ENCODE data around the gene WHAMM. TPM values are rescaled to one million over a fixed set of nuclear protein-coding genes. Genes with fewer than 3 reads are reported as not detected.

Gene WHAMM
- total and polyA plus RNA-seq, 2 experiments from 2014 or later = 3.0 to 3.6 TPM

DNA sequence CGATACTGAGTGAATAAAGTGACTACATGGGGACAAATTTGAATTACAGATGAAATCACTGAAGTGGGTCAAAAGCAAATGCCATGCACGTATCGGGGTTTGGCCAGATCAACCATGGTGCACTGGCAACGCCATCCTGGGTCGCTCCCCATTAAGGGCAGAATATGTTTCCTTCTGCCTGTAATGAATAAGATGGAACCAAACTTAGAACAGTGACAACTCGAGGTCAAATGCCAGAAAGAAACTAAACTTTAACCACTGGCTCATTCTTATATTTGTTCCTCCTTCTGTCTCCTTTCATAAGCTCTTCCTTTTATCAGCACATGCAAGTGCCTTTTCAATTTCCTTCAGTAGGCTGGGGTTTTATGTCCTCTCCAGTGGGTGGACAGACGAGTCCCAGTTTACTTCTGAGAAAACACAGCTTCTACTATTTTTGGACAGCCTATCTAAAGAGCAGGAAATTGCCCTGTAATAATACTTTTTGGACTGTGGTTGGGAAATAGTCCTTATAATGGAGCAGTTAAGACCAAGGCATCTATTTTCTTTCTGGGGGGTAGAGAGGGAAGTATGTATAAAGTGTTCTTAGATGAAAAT lies 61.4 kb downstream of the WHAMM start:
- no peak for DNase-seq
- H2AFZ ChIP-seq = no peak overlapping the region

GRCh38 chr15:82871358-82871757 lies 61.9 kb downstream of the WHAMM start:
- no peak overlapping the region for H3K27ac ChIP-seq
- H3K9ac ChIP-seq = no peak overlapping the region
- no peak for DNase-seq
- no peak overlapping the region for H2AFZ ChIP-seq
- in situ Hi-C loops (cut with MboI) = no loop called here
- H3K36me3 ChIP-seq (ENCODE audit: low read depth) = no peaks in the 10 kb centered on the region
- no peaks in the 10 kb centered on the region for H4K20me1 ChIP-seq (ENCODE audit: insufficient read depth)
- H3K9me2 ChIP-seq (ENCODE audit: insufficient read depth) = no peaks in the 10 kb centered on the region
- H3K9me3 ChIP-seq (ENCODE audit: low read depth) = no peaks in the 10 kb centered on the region
- H3K4me1 ChIP-seq (ENCODE audit: insufficient read depth) = peaks cover 13% of the 10 kb centered on the region
- H3K4me2 ChIP-seq (ENCODE audit: unreplicated experiment) = no peak overlapping the region
- no peaks in the 10 kb centered on the region for H3K79me2 ChIP-seq (ENCODE audit: insufficient read depth)
- 57 to 60% methylated on average over 5 of the region's 5 CpGs for WGBS, 2 experiments (ENCODE audit: low coverage in 1 of 2, low lambda C conversion rate in 2 of 2, missing lambda C conversion rate in 2 of 2)
- peaks cover 16% of the 10 kb centered on the region for H3F3A ChIP-seq (ENCODE audit: insufficient read depth)
- TF ChIP-seq EZH2 (IDR thresholded peaks at IDR 0.05; ENCODE audit: insufficient read depth, poor library complexity, severe bottlenecking) (no peak), EZH2phosphoT487 (IDR thresholded peaks at IDR 0.05; ENCODE audit: insufficient read depth, low read depth) (no peak)
- no peak overlapping the region for H3K4me3 ChIP-seq
- H3K27me3 ChIP-seq (replicated peaks; ENCODE audit: insufficient read depth) = no peaks in the 10 kb centered on the region

More for the DNA sequence above, 61.4 kb downstream of the WHAMM start:
- H3K27ac ChIP-seq = no peak overlapping the region
- peaks cover 11% of the 10 kb centered on the region for H3F3A ChIP-seq (ENCODE audit: insufficient read depth)
- H3K4me2 ChIP-seq (ENCODE audit: unreplicated experiment) = peak overlapping the region; percentile 1
- H3K9me3 ChIP-seq (ENCODE audit: low read depth) = no peaks in the 10 kb centered on the region
- H4K20me1 ChIP-seq (ENCODE audit: insufficient read depth) = no peaks in the 10 kb centered on the region
- no peaks in the 10 kb centered on the region for H3K36me3 ChIP-seq (ENCODE audit: low read depth)
- H3K9ac ChIP-seq = no peak overlapping the region
- no peaks in the 10 kb centered on the region for H3K79me2 ChIP-seq (ENCODE audit: insufficient read depth)
- 72 to 73% methylated on average over 7 of the region's 7 CpGs for WGBS, 2 experiments (ENCODE audit: low coverage in 1 of 2, low lambda C conversion rate in 2 of 2, missing lambda C conversion rate in 2 of 2)
- H3K9me2 ChIP-seq (ENCODE audit: insufficient read depth) = no peaks in the 10 kb centered on the region
- in situ Hi-C loops (cut with MboI) = no loop called here
- no peak for TF ChIP-seq EZH2phosphoT487 (IDR thresholded peaks at IDR 0.05; ENCODE audit: insufficient read depth, low read depth)
- TF ChIP-seq EZH2 (IDR thresholded peaks at IDR 0.05; ENCODE audit: insufficient read depth, poor library complexity, severe bottlenecking) = no peak
- H3K4me3 ChIP-seq = no peak overlapping the region
- H3K4me1 ChIP-seq (ENCODE audit: insufficient read depth) = peaks cover 10% of the 10 kb centered on the region
- H3K27me3 ChIP-seq (replicated peaks; ENCODE audit: insufficient read depth) = no peaks in the 10 kb centered on the region

GRCh38 chr15:82871832-82872484 lies 62.5 kb downstream of the WHAMM start:
- DNase-seq = no peak
- TF ChIP-seq EZH2 (IDR thresholded peaks at IDR 0.05; ENCODE audit: insufficient read depth, poor library complexity, severe bottlenecking) (no peak), EZH2phosphoT487 (IDR thresholded peaks at IDR 0.05; ENCODE audit: insufficient read depth, low read depth) (no peak)
- H4K20me1 ChIP-seq (ENCODE audit: insufficient read depth) = no peaks in the 10 kb centered on the region
- no peak overlapping the region for H3K4me3 ChIP-seq
- WGBS, 2 experiments (ENCODE audit: low coverage in 1 of 2, low lambda C conversion rate in 2 of 2, missing lambda C conversion rate in 2 of 2) = 71 to 77% methylated on average over 7 of the region's 7 CpGs
- H3K9ac ChIP-seq = no peak overlapping the region
- no peaks in the 10 kb centered on the region for H3K27me3 ChIP-seq (replicated peaks; ENCODE audit: insufficient read depth)
- no peaks in the 10 kb centered on the region for H3K36me3 ChIP-seq (ENCODE audit: low read depth)
- no peaks in the 10 kb centered on the region for H3K79me2 ChIP-seq (ENCODE audit: insufficient read depth)
- H3K4me1 ChIP-seq (ENCODE audit: insufficient read depth) = peaks cover 13% of the 10 kb centered on the region
- no peak overlapping the region for H3K27ac ChIP-seq
- H3F3A ChIP-seq (ENCODE audit: insufficient read depth) = peaks cover 18% of the 10 kb centered on the region
- in situ Hi-C loops (cut with MboI) = no loop called here
- no peak overlapping the region for H2AFZ ChIP-seq
- no peaks in the 10 kb centered on the region for H3K9me3 ChIP-seq (ENCODE audit: low read depth)
- no peak overlapping the region for H3K4me2 ChIP-seq (ENCODE audit: unreplicated experiment)
- H3K9me2 ChIP-seq (ENCODE audit: insufficient read depth) = no peaks in the 10 kb centered on the region

DNA sequence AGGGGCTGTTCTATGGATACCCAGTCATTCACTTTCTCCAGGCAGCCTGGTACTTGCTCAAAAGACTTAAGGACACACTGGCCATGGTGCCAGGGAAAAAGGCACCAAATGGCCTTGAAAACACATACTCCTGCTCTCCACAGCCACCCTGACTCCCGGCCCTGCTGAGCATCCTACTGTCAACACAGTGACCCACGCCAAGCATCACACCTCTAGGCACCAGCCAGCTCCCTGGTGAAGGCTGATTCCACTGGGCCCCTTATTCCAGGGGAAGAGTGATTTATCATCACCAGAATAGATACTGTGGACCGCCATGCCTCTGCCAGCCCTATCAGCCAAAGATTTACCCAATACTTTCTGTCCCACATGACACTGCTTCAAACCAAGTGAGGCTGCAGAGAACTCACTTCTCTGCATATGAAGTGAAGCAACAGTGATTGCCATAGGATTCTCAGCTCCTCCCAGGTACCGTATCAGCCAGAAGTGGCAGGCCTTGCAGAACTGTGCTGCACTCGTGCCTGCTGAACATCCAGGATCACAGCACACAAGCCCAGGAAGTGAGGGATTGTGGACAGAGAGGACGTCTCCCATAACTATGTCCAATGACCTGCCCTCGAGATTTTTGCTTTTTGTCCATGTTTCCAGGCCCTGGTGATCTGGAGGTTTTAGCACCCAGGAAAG lies 63.7 kb downstream of the WHAMM start:
- Histone ChIP-seq H3K36me3 (ENCODE audit: low read depth) (no peaks in the 10 kb centered on the region), H3F3A (ENCODE audit: insufficient read depth) (peaks cover 18% of the 10 kb centered on the region), H2AFZ (no peak overlapping the region), H3K79me2 (ENCODE audit: insufficient read depth) (no peaks in the 10 kb centered on the region), H3K4me3 (no peak overlapping the region), H4K20me1 (ENCODE audit: insufficient read depth) (no peaks in the 10 kb centered on the region), H3K9me3 (ENCODE audit: low read depth) (no peaks in the 10 kb centered on the region), H3K9ac (no peak overlapping the region), H3K4me1 (ENCODE audit: insufficient read depth) (peaks cover 13% of the 10 kb centered on the region), H3K27ac (no peak overlapping the region), H3K9me2 (ENCODE audit: insufficient read depth) (no peaks in the 10 kb centered on the region), H3K4me2 (ENCODE audit: unreplicated experiment) (no peak overlapping the region), H3K27me3 (replicated peaks; ENCODE audit: insufficient read depth) (no peaks in the 10 kb centered on the region)
- WGBS, 2 experiments (ENCODE audit: low coverage in 1 of 2, low lambda C conversion rate in 2 of 2, missing lambda C conversion rate in 2 of 2) = 73 to 80% methylated on average over 7 of the region's 7 CpGs
- TF ChIP-seq EZH2 (IDR thresholded peaks at IDR 0.05; ENCODE audit: insufficient read depth, poor library complexity, severe bottlenecking) = no peak
- TF ChIP-seq EZH2phosphoT487 (IDR thresholded peaks at IDR 0.05; ENCODE audit: insufficient read depth, low read depth) = no peak
- no peak for DNase-seq
- in situ Hi-C loops (cut with MboI) = no loop called here
